Fibroblast of lung (primary cell): Measurements from ENCODE around the gene ZBTB39.

Experiments used
- CTCF ChIP-seq, 2 donors: IDR thresholded peaks in 1 of 2; conservative IDR thresholded peaks in 1 of 2; 1 replicate in 1 of 2; 2 replicates in 1 of 2; pipeline ENCODE4 v1.5.1; 2011 to 2012; ENCODE audit warnings: low read length in 2 of 2, control low read depth in 1 of 2, inconsistent platforms in 1 of 2, low read depth in 1 of 2, mild to moderate bottlenecking in 1 of 2
- EZH2 ChIP-seq: IDR thresholded peaks from 2 replicates; pipeline ENCODE4 v1.5.1; 2012; ENCODE audit warnings: low read length, control low read depth, mild to moderate bottlenecking; ENCODE audit errors: missing control alignments

DNA sequence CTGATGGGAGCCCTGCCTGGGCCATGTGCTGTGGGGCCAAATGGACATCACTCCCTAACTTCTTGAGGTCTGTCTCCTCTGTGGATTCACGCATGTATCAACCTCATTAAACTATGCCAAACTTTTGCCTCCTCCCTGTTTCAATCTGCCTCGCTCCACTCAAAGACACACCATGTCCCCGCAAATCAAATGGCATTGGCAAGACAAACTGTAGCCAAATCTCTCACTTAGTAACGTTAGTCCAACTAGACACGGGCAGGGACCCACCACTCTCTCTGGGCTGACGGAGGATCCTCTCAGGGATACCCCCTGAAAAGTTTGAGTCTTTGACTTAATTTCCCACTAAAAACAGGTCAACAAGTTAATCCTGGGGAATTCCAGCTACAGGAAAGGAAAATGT, 8.0 kb downstream of the ZBTB39 start:
- TF ChIP-seq CTCF (conservative IDR thresholded peaks at IDR 0.05 in 1 of 2, IDR thresholded peaks at IDR 0.05 in 1 of 2; ENCODE audit: low read depth in 1 of 2, low read length in 2 of 2) (no peak), EZH2 (no peak)
